PFSK-1 (cell line): ENCODE results near the gene CDCA7L.

ENCODE experiments used
- POLR2AphosphoS5 ChIP-seq: IDR thresholded peaks from 2 replicates; pipeline ENCODE4 v1.6.1; 2012; ENCODE audit warnings: low read depth, mild to moderate bottlenecking, control low read depth, low read length, moderate library complexity
- TAF1 ChIP-seq: IDR thresholded peaks from 2 replicates; pipeline ENCODE4 v1.6.1; 2012; ENCODE audit warnings: low read length, control low read depth, borderline replicate concordance; ENCODE audit not compliant: insufficient read depth
- TF ChIP-seq, protein P1 (sequence below), 2 experiments: IDR thresholded peaks; 2 replicates each; pipeline versions ENCODE4 v1.6.1 to v1.8.0; 2011 to 2012; ENCODE audit warnings: low read depth in 2 of 2, low read length in 2 of 2, control low read depth in 1 of 2, inconsistent platforms in 1 of 2, mild to moderate bottlenecking in 1 of 2, moderate library complexity in 1 of 2; ENCODE audit not compliant: insufficient read depth in 1 of 2

- TF ChIP-seq TAF1 (no peak), POLR2AphosphoS5 (no peak)
- TF ChIP-seq, protein P1, sequence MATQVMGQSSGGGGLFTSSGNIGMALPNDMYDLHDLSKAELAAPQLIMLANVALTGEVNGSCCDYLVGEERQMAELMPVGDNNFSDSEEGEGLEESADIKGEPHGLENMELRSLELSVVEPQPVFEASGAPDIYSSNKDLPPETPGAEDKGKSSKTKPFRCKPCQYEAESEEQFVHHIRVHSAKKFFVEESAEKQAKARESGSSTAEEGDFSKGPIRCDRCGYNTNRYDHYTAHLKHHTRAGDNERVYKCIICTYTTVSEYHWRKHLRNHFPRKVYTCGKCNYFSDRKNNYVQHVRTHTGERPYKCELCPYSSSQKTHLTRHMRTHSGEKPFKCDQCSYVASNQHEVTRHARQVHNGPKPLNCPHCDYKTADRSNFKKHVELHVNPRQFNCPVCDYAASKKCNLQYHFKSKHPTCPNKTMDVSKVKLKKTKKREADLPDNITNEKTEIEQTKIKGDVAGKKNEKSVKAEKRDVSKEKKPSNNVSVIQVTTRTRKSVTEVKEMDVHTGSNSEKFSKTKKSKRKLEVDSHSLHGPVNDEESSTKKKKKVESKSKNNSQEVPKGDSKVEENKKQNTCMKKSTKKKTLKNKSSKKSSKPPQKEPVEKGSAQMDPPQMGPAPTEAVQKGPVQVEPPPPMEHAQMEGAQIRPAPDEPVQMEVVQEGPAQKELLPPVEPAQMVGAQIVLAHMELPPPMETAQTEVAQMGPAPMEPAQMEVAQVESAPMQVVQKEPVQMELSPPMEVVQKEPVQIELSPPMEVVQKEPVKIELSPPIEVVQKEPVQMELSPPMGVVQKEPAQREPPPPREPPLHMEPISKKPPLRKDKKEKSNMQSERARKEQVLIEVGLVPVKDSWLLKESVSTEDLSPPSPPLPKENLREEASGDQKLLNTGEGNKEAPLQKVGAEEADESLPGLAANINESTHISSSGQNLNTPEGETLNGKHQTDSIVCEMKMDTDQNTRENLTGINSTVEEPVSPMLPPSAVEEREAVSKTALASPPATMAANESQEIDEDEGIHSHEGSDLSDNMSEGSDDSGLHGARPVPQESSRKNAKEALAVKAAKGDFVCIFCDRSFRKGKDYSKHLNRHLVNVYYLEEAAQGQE (IDR thresholded peaks at IDR 0.05; ENCODE audit: insufficient read depth in 1 of 2, low read depth in 2 of 2, low read length in 2 of 2), result no peak
Observed at GRCh38 chr7:21867816-21868575, 77.7 kb downstream of the CDCA7L start.
